ENCODE data around the gene ANKRD63. TPM values are rescaled to one million over a fixed set of nuclear protein-coding genes. Genes with fewer than 3 reads are reported as not detected.
A peak's percentile ranks its signal among the peaks of the same experiment; 100 is the strongest.

The ANKRD63 gene
- polyA plus RNA-seq, 3 donors = not detected

- intact Hi-C loops (cut with micrococcal nuclease) = loop anchor here (1.0 to 10.0 kb wide), 9 partner anchors 38 to 490 kb away; partner anchors contain the start of gene FSIP1 (in 1 of the 2)
- Histone ChIP-seq H3K27ac (ENCODE audit: low read depth in 1 of 2, low read length in 2 of 2) (no peak overlapping the region), H3K4me1 (ENCODE audit: control insufficient read depth in 1 of 2, insufficient read depth in 2 of 2, low read length in 2 of 2) (peaks cover 48 to 50% of the 10 kb centered on the region in 2 donors), H4K20me1 (ENCODE audit: insufficient read depth, low read length) (no peaks in the 10 kb centered on the region), H3K4me2 (replicated peaks; ENCODE audit: extremely low read depth, low read length, poor library complexity, severe bottlenecking) (no peak overlapping the region), H3K9me3 (replicated peaks in 1 of 2; ENCODE audit: control insufficient read depth in 1 of 2, insufficient read depth in 1 of 2, low read length in 2 of 2) (no peaks in the 10 kb centered on the region), H3K9ac (ENCODE audit: insufficient read depth, low read length, poor library complexity, severe bottlenecking) (no peak overlapping the region), H3K79me2 (ENCODE audit: insufficient read depth, low read length) (no peaks in the 10 kb centered on the region), H3K4me3 (replicated peaks in 1 of 3; ENCODE audit: low read depth in 2 of 3, low read length in 3 of 3) (no peak overlapping the region), H2AFZ (ENCODE audit: insufficient read depth, low read depth, low read length, poor library complexity, severe bottlenecking) (no peak overlapping the region), H3K36me3 (replicated peaks in 1 of 2; ENCODE audit: control insufficient read depth in 1 of 2, insufficient read depth in 2 of 2, low read length in 2 of 2) (no peaks in the 10 kb centered on the region), H3K27me3 (ENCODE audit: control insufficient read depth in 2 of 2, insufficient read depth in 2 of 2, low read length in 2 of 2) (no peaks in the 10 kb centered on the region)
- Mint-ChIP-seq H3K4me3 (no peak overlapping the region), H3K27me3 (ENCODE audit: low read depth in 3 of 3) (peaks cover 12 to 25% (median 15%) of the 10 kb centered on the region in 3 donors), H3K27ac (peak overlapping the region in 3 of 7 donors; percentile 19 to 41 (median 36)), H3K4me1 (peaks cover 44% of the 10 kb centered on the region), H3K9me3 (peaks cover 0 to 2% (median 0%) of the 10 kb centered on the region in 7 donors), H3K36me3 (no peaks in the 10 kb centered on the region)
- peak; percentile 78 to 84 (median 81) for DNase-seq
- WGBS (ENCODE audit: insufficient coverage) = 59% methylated on average over 22 of the region's 26 CpGs
- peak; percentile 100 for TF ChIP-seq CTCF (IDR thresholded peaks at IDR 0.05)
Observed at GRCh38 chr15:40274350-40275274, 8.3 kb downstream of the ANKRD63 start.

- Mint-ChIP-seq H3K4me1 (peaks cover 33% of the 10 kb centered on the region), H3K27me3 (ENCODE audit: low read depth in 3 of 3) (peaks cover 4 to 19% (median 6%) of the 10 kb centered on the region in 3 donors), H3K9me3 (no peaks in the 10 kb centered on the region), H3K4me3 (no peak overlapping the region), H3K36me3 (no peaks in the 10 kb centered on the region), H3K27ac (no peak overlapping the region)
- H3K4me3 ChIP-seq (replicated peaks in 1 of 3; ENCODE audit: low read depth in 2 of 3, low read length in 3 of 3) = no peak overlapping the region
- H2AFZ ChIP-seq (ENCODE audit: insufficient read depth, low read depth, low read length, poor library complexity, severe bottlenecking) = no peak overlapping the region
- intact Hi-C loops (cut with micrococcal nuclease) = loop anchor here (5.0 to 10.0 kb wide), 3 partner anchors 226 to 489 kb away; partner anchors contain the start of gene FSIP1 (in 1 of the 2)
- H3K9me3 ChIP-seq (replicated peaks in 1 of 2; ENCODE audit: control insufficient read depth in 1 of 2, insufficient read depth in 1 of 2, low read length in 2 of 2) = no peaks in the 10 kb centered on the region
- H3K36me3 ChIP-seq (replicated peaks in 1 of 2; ENCODE audit: control insufficient read depth in 1 of 2, insufficient read depth in 2 of 2, low read length in 2 of 2) = no peaks in the 10 kb centered on the region
- H3K4me1 ChIP-seq (ENCODE audit: control insufficient read depth in 1 of 2, insufficient read depth in 2 of 2, low read length in 2 of 2) = peaks cover 36 to 38% of the 10 kb centered on the region in 2 donors
- no peaks in the 10 kb centered on the region for H3K79me2 ChIP-seq (ENCODE audit: insufficient read depth, low read length)
- 77% methylated on average over 9 of the region's 9 CpGs for WGBS (ENCODE audit: insufficient coverage)
- no peaks in the 10 kb centered on the region for H3K27me3 ChIP-seq (ENCODE audit: control insufficient read depth in 2 of 2, insufficient read depth in 2 of 2, low read length in 2 of 2)
- TF ChIP-seq CTCF (IDR thresholded peaks at IDR 0.05) = no peak
- H3K4me2 ChIP-seq (replicated peaks; ENCODE audit: extremely low read depth, low read length, poor library complexity, severe bottlenecking) = no peak overlapping the region
- no peaks in the 10 kb centered on the region for H4K20me1 ChIP-seq (ENCODE audit: insufficient read depth, low read length)
- H3K9ac ChIP-seq (ENCODE audit: insufficient read depth, low read length, poor library complexity, severe bottlenecking) = no peak overlapping the region
- no peak overlapping the region for H3K27ac ChIP-seq (ENCODE audit: low read depth in 1 of 2, low read length in 2 of 2)
- DNase-seq = no peak
Observed at GRCh38 chr15:40273428-40273827, 9.4 kb downstream of the ANKRD63 start.

Data from CD14-positive monocyte (primary cell).